ENCODE results near the gene IDH3A. TPM values are rescaled to one million over a fixed set of nuclear protein-coding genes. Genes with fewer than 3 reads are reported as not detected.

IDH3A gene
- total RNA-seq, 2 experiments from 2014 or later: 106 to 110 TPM

GRCh38 chr15:78216276-78217104 lies 67.3 kb downstream of the IDH3A start:
- DNase-seq (no peak), ATAC-seq (no peak)
- Mint-ChIP-seq H3K4me3 (no peak overlapping the region), H3K36me3 (ENCODE audit: low read depth) (no peaks in the 10 kb centered on the region), H3K4me1 (ENCODE audit: low read depth) (no peaks in the 10 kb centered on the region), H3K27me3 (peaks cover 4% of the 10 kb centered on the region), H3K9me3 (no peaks in the 10 kb centered on the region), H3K27ac (no peak overlapping the region)
- intact Hi-C loops (cut with micrococcal nuclease): no loop called here
- TF ChIP-seq CTCF (IDR thresholded peaks at IDR 0.05): no peak
- CTCF ChIA-PET: interaction anchor here (2.1 kb wide), 1 partner anchor 23 kb away, joined by 9 read pairs; no protein-coding TSS in a partner anchor
- POLR2A ChIA-PET: no interaction called here

- Mint-ChIP-seq H3K4me1 (ENCODE audit: low read depth) (peaks cover 3% of the 10 kb centered on the region), H3K9me3 (no peaks in the 10 kb centered on the region), H3K36me3 (ENCODE audit: low read depth) (no peaks in the 10 kb centered on the region), H3K4me3 (no peak overlapping the region), H3K27me3 (no peaks in the 10 kb centered on the region), H3K27ac (no peak overlapping the region)
- intact Hi-C loops (cut with micrococcal nuclease): no loop called here
- TF ChIP-seq CTCF (IDR thresholded peaks at IDR 0.05): no peak
- no peak for ATAC-seq
- ChIA-PET POLR2A (no interaction called here), CTCF (no interaction called here)
- DNase-seq: no peak
Measured at GRCh38 chr15:78220713-78221112, 71.6 kb downstream of the IDH3A start.

Other genes starting within 250 kb of the IDH3A start
- 10 to 100 TPM; 62.9 to 65.7 TPM for gene TBC1D2B, start 71.7 kb upstream of the IDH3A start, total RNA-seq
- gene SH2D7, start 56.8 kb upstream of the IDH3A start, total RNA-seq: not detected
- 1 to 10 TPM; 1.6 TPM for gene CIB2, start 17.9 kb upstream of the IDH3A start, total RNA-seq
- gene ACSBG1, start 85.2 kb downstream of the IDH3A start, total RNA-seq: under 1 TPM in 1 of 2 experiments, not detected in 1; 0.18 TPM
- gene DNAJA4, start 115.2 kb downstream of the IDH3A start, total RNA-seq: 10 to 100 TPM; 38.1 to 38.8 TPM
- gene SKIC8, start 150.2 kb downstream of the IDH3A start, total RNA-seq: 10 to 100 TPM; 63.0 to 64.5 TPM
- under 1 TPM in 1 of 2 experiments, not detected in 1; 0.36 TPM for gene CRABP1, start 191.0 kb downstream of the IDH3A start, total RNA-seq

Data from activated CD8-positive, alpha-beta T cell treated with anti-CD3 and anti-CD28 coated beads for 36 hours (primary cell).